Activated T-helper 1 cell treated with anti-CD3 and anti-CD28 coated beads, Interleukin-2, amount 50 U/mL, for 16 hours (primary cell): ENCODE results near the gene LITAFD.
"Not testable (repeated sequence)": the region's sequence is repeated elsewhere in the genome, so short reads cannot be mapped to it uniquely, and the experiment has no call there.

Experiments
- DNase-seq, 2 donors: peaks; one replicate each; pipeline ENCODE4 v3.0.0-alpha.2; 2020; ENCODE audit warnings: low read depth in 1 of 2, low spot score in 1 of 2

Gene LITAFD

DNA sequence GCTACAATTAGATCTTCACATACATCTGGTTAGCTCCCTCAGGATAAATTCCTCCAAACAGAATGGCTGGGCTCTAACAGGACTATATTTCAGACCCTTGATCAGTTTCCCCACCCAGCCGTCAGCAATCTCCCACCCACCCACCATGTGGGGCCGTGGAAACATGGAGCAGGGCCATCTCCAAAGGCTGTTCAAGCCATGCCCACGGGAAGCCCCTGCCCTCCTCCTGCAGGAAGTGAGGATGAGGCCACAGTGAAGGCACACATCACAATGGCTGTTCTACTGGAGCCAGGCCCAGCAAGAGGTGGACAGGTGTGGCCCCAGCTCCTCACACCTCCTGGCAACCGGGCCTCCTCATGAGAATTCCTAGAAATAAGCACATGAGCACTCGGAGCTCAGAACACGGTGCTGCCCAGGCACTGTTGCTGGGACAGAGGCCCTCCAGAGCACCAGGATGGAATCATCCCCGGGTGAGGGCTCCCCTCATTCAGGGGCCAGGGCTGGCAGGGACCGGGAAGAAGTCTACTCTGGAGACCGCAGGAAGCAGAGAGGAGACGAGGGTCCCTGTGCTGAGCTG, at the start of gene LITAFD:
TSS of gene LITAFD (plus strand) at position 311 of the 577 bp plus-strand sequence. CDS start 2,005 bp downstream, outside the sequence.
- DNase-seq, result no peak

DNA sequence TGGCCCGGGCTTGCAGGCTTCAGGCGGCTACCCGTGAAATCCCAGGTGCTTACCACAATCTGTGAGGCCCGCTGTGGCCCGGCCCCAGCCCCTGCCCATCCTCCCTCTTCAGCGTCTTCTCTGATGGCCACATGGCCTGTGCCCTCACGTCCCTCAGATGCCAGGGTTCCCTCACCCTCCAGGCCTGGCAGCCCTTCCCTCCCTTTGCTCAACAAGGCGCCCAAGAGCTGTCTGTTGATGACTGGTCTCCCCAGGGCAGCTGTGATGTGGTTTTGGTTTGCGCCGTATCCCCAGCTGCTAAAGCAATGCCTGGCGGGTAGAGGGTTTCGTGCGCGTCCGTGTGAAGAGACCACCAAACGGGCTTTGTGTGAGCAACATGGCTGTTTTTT, 49.4 kb upstream of the LITAFD start:
- no peak for DNase-seq

DNA sequence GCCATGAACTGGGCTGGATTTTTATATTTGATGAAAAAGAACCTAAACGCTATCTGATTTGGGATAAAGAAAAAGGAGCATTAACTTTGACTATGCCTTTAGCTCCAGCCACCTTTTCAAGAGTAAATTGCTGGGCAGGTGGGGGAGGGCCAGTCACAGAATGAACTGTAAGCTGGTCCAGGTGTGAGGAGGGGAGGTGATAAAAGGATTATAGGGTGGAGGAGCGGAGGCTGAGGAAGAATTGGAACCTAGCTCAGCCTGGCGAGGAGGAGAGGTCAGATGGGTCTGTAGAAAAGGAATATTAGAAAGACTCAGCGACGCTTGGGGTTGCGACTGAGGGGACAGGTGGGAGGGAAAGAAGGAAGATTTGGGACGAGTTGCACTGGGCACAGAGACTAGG, 45.4 kb upstream of the LITAFD start:
- not testable (repeated sequence) for DNase-seq

DNA sequence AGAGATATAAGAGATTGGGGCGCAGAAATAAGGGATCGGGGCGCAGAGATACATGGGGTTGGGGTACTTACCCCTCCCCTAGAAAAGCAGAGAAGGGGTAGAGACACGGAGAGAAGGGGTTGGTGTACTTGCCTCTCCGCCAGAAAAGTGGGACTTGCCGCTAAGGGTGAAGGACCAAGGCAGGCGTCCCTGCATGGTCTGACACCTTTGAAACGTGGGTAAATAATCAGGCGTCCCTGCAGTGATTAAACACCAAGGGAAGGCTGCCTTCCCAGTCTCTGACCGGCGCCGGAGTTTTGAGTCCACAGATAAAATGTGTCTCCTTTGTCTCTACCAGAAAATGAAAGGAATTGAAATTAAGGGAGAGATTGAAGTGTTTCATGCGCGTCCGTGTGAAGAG, 44.6 kb upstream of the LITAFD start:
- DNase-seq, result not testable (repeated sequence)

DNA sequence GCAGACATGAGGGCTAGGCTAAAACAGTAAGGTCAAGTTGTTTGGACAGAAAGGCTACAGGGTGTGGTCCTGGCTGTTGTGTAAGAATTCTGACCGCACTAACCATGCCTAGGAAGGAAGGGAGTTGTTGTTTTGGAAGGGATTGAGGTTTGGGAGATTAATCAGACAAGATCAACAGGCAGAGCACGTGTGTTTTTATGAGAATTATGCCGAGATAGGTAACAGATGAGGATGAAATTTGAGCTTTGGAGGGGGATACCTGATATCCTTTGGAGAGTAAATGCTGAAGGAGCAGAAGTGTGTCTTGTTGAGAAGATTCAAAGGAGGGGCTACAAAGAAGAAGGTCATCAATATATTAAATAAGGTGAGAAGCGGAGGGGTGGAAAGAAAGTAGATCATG, 40.1 kb upstream of the LITAFD start:
- not testable (repeated sequence) for DNase-seq

DNA sequence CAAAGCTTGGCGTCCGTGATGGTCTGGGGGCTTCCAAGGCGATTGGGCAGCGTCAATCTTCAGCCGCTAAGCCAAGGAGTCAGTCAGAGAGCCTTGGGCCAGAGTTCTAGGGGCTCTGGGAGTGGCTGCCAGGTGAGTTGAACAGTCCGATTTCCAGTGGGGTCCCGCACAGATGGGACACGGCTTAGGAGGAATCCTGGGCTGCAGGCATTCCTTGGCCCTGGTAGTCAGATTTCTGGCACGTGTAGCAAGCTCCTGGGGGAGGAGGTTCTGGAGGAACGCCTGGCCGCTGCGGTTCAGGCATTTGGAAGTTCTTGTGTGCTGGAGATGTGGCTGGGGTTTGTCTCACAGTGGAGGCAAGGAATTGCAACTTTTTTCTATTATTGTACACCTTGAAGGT, 38.9 kb upstream of the LITAFD start:
- not testable (repeated sequence) for DNase-seq

DNA sequence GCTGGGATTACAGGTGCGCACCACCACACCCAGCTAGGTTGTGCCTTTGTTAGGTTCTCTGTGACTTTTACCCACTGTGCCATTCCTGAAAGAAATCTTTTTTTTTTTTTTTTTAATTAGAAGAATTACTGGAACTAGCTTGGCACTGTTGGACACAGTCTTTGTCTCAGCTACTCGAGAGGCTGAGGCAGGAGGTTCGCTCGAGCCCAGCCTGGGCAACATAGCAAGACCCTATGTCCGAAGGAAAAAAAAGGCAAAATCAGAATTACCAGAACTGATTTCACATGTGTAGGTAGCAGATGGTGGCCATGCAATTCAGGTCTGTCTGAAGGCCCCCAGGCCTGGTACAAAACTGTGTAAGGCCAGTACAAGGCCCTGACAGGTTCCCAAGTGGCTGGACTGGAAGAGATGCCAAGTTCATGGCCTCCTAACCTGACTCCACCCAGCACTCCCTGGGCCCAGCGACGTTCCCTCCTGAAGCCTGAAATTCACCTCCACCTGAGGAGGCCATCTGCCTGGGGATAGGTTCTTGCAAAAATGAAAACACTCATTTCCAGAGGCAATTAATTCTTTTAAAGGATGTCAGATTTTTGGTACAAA, 36.4 kb upstream of the LITAFD start:
- DNase-seq, result no peak

DNA sequence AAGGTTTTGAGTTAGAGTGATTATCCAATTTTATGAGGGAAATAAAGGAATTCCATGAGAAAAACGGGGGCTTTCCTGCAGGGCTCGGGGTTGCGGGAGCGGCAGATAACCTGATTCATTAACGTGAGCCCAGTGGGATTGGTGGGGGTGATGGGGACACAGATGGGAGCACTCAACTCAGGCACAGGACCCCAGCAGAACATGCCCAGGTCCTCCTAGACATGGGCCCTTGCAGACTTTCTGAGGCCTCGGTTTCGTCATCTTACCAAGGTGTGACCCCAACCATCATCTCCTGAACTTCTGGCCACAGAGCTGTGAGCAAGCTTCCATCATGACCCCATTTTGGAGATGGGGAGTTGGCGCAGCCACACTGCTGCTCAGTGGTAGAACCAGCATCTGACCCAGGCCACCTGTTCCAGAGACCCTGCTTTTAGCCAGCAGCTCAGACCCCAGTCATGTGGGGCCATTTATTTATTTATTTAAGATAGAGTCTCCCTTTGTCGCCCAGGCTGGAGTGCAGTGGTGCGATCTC, 35.7 kb upstream of the LITAFD start:
- no peak for DNase-seq

DNA sequence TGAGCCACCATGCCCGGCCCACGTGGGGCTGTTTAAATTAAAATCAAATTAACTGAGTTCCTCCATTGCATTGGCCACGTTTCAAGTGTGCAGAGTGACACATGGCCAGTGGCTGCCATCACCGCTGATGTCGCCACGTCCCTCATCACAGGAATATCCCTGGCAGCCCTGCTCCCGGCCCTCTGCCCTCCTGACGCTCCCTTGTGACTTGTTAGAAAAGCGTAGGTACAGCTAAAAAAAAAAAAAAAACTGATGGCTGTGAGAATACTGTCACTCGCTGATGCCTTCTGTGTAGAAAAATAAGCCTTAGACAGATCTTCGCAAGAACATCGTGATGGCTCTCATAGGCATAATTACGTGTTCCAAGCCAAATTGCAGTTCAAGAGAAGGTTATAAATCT, 35.0 kb upstream of the LITAFD start:
- no peak for DNase-seq

DNA sequence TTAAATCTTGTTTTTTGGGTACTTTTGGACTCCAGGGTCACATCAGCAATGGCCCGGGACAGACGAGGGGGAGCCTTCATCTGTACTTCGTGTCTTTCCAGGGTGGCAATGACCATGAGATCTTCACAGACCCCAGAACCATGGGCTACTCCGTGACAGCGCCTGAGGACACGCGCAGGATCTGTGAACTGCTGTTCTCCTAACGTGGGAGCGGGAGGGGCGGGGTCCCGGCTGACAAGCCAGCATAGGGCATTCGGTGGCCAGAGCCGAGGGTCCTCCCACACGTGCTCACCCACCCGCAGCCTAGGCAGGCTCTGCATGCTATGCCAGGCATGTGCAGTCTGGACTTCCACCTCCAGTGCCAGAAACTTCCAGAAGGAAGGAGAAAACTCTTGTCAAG, 34.5 kb upstream of the LITAFD start:
- no peak for DNase-seq

DNA sequence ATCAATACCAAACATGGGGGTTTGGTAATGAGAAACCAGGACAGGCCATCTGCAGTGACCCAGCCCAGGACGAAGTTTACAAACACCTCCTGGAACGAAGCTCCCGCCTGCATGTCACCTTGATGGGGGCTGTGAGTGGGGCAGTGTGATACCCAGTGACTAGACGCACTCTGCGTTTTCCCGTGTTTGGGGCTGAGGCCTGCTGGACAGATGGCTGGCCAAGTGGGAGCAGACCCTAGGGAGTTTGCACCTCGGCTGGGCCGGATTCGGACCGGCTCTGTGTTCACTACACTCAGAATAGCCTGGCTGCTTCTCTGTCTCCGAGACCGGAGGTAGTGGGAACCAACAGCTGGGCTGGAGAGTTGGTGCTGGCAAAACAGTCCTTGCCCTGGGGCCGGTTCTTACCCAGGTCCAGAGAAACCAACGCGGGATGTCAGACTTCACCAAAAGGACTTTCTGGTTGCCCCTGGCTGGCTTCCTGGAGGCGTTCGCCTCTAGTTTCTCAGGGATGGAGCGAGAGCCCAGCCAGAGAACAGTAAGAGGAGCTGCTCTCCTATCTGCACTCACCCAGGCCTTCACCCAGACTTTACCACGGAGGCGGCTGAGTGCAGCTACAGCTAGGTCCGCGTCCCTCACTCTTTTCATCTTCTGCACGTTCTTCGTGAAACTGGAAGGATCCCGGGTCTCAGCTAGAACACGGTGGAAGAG, 33.8 kb upstream of the LITAFD start:
- no peak for DNase-seq

DNA sequence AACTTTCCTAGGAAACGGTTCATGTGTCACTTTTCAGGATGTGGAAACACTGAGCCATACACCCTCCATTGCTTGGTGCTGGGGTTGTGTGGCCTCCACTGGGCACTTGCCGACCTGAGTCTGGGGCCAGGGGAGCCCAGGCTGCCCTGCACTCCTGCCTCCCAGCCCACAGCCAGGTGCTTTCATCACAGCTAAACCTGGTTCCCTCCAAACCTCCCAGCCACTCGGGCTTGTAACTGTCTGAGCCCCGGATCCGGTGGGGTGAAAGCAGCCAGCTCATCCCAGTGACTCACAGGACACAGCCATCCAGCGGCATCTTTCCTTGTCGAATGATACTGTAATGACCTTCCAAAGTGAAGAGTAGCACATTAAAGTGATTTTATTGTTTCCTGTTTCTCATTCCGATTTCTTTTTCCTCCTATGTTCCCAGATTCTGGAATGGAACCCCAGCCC, 33.2 kb upstream of the LITAFD start:
- no peak for DNase-seq

DNA sequence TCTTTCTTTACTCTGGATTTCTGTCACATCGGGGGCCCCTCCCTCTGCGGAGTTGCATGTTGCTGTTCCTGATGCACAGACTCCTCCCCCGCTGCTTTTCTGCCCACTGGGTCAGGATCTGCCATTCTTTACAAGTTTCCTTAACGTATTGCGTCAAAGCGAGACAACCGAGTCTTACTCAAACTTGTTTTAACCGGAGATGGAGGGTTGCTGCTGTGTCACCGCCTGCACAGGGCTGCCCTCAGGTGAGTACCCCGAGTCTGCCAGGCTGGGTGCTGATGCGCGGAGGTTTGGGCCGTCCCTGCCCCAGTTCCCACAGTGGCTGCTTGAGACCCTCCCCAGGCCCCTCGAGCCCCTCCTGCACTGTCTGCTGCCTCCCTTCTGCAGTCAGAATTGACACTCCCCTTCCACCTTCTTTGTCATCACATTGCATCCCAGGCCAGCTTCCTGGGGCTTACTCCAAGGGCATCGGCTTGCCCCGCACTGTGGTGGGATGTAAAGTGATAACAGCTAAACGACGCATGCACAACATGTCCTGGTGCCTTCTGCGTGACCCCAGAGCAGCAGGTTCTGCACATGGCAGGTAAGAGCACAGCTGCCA, 32.6 kb upstream of the LITAFD start:
- no peak for DNase-seq

DNA sequence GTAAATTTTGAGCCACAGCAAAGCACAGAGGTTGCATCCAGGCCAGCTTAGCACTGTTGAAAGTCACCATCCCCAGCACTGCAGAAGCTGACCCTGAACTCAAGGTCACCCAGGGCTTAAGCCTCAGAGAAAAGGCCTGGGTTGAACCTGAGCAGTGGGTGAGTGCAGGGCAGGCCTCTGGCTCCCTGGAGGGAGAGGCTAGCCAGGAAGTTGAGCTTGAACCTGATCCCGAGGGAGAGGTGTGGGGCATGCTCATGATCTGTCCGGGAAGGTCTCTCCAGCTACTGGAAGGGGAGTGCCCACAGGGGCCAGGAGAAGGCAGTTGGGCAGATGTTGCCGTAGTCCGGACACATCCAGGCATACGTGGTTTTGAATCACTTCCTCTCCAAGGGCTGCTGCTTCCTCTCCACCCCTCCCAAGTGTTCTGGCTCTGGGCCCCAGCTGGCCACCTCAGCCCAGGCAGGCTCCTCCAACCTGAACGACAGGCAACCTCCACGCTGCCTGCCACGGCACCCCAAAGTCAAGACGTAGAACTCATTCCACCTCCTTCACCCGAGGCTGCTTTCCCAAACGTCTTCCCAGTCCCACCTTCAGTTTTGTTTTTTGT, 31.8 kb upstream of the LITAFD start:
- no peak for DNase-seq

DNA sequence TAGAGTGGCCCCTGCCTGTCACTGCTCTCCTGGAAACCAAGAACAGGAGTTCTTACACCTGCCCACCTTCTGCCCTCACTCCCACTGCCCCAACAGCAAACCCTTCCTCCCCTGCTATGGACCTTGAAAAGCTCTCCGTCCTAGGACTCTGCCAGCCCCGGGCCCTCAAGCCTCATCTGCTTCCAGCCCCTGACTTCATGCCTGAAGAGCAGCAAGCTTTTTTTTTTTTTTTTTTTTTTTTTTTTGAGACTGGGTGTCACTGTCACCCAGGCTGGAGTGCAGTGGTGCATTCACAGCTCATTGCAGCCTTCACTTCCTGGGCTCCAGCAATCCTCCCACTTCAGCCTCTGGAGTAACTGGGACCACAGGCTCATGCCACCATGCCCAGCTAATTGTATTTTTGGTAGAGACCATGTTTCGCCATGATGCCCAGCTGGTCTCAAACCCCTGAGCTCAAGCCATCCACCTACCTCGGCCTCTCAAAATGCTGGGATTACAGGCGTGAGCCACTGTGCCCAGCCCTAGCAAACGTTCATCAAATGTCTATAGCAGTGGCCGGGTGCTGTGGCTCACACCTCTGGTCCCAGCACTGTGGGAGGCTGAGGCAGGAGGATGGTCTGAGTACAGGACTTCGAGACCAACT, 30.3 kb upstream of the LITAFD start:
- DNase-seq, result no peak

DNA sequence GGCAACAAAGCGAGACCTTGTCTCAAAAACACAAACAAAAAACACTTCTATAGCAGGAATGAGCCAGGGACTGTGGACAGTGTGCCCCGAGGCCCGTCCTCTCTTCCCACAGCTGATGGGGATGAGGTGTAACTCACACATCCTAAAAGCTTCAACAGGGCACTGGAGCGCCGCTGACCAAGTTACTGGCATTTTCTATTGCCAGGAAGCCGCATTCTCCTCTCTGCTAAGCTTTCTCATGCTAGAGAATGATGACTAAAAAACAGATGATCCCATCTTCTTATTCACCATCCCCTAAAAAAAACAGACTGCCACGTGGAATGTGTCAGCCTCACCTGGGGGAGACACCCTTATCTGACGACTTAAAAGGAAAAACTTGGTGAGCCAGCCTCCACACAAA, 29.6 kb upstream of the LITAFD start:
- DNase-seq, result no peak

DNA sequence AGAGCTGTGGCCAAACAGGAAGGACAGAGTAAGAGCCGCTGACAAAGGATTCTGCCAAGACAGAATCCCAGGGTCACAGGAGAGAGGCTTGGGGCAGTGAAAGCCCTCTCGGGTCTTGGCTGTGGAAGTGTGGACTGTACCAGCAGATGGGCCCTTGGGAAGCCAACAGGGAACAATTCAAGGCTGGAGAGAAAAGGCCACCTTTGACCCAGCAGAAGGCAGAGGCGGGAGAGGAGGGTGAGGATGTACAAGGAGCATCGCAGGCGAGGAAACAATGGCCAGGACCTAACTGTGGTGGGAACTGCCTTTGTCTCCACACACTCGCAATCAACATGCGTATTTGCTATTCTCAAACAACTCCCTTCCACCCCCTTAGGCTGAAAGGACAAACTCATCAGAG, 29.0 kb upstream of the LITAFD start:
- DNase-seq, result no peak

DNA sequence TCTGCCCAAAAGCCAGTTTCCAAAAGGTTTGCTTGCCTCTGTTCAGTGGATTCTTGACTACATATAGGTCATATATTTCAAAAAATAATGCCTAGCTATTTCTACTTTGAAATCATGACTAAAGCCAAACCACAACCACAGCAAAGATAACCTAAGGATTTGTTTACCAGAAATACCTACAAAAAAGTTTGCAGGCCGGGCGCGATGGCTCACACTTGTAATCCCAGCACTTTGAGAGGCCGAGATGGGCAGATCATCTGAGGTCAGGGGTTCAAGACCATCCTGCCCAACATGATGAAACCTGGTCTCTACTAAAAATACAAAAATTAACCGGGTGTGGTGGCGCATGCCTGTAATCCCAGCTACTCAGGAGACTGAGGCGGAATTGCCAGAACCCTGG, 28.5 kb upstream of the LITAFD start:
- no peak for DNase-seq

DNA sequence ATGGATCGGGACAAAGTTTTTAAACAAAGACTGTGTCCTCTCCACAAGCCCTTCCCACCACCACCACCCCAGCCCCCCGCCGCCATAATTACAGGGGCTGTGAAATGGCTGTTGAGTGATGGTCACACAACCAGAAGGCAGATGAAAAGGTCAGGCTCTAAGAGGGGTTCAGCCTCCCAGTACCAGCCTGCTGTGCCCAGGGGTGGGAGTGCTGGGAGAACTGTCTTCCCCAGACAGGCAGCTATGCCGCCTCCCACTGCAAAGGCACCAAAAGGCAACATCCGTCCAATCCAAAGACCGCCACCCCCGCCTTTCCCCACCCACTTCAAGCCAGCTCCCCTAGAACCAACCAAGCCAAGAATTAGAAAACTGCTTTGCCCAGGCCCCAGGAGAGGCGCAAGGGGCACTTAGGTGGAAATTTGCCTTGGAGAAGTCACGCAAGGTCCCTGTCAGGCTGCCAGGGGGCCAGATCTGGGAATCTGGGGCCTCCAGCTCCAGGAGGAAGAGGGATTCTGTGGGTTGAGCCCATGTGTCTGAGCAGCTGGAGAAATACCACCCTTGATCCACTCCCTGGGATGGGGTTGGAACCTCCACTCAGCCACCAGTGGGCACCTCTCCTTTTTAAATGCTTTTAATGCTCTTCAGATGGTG, 27.7 kb upstream of the LITAFD start:
- DNase-seq, result no peak

DNA sequence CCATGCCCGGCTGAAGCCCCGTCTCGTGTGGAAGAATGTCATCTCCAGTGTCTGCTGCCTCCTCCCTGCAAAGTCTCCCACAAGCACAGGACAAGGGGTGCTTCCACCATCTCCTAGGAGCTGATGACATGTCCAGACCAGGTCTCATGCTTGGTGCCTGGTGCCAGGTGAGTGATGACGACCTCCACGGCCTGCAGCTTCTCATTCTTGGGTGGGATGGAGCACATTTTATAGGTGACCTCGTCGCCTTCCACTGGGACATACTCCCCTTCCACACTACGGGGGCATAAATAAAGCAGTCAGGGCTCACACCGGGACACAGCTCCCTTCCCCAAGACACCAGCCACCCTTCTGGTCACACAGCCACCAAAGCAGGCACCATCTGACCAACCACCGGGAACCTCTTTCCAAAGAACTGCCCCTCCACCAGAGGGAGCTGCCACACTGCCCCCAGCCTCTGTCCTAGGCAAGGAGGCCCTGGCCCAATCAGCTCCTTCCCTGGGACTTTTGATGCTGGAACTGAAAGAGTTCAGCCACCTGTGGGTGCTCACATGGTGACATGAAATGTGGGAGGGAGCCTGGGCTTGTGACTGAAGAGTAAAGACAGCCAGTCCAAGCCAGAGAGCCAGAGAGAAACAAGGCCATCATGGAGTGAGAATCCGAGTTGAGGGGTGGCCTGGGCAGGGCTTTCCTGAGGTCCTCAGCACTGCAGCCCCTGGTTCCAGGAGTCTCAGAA, 26.9 kb upstream of the LITAFD start:
- no peak for DNase-seq
